NCI-H2029 treated with DMSO at 0.1 percent for 48 hours (cell line): ENCODE measurements around the gene PTPN13.
A peak's percentile ranks its signal among the peaks of the same experiment; 100 is the strongest.

Experiments
- DNase-seq: peaks from one replicate; lab custom pipeline; 2025; lab: John Stamatoyannopoulos, UW

PTPN13 gene

DNA sequence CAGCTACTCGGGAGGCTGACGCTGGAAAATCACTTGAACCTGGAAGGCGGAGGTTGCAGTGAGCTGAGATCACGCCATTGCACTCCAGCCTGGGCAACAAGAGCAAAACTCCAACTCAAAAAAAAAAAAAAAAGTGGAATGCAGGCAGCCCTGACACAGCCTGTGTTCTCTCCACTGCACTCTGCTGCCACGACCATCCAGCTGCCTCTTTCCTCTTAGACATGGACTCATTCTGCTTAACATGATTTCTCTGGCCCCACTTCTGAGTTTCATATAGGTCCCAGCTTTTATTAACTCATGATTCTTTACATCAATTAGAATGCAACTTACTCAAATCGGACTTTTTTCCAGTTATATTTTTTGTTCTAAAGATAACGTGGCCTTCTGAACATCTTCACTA is 225.4 kb downstream of the PTPN13 start:
- no peak for DNase-seq

DNA sequence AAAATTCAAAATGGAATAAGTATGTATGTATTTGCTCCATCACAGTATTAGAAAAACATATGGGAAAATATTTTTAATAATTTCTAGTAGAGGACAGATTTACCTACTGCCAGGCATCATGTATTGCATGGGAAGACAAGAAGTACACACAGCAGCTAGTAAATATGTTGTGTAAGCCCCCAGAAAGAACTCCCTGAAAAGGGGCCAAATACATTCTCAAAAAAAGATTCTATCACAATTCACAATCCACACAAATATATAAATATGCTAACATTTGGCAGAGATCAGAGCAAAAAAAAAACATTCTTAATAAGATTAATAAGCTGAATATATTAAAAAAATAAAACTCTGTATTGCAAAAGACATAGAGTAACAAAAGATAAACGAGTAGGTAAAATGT is 227.0 kb downstream of the PTPN13 start:
- DNase-seq: no peak

DNA sequence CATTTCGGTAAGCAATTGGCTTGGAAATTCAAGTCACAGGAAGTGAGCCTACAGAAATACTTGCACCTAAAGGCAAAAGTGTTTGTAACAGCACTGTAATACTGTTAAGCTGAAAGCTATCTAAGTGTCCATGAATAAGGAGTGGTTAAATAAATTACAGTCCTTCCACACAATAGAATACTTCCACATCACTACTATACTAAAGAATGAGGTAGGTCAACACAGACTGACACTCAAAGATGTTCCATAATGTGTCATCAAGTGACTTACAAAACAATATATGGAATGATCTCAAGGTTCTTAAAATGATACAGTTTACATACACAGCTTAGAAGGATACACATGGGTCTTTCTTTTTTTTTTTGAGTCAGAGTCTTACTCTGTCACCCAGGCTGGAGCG is 228.0 kb downstream of the PTPN13 start:
- DNase-seq: no peak

DNA sequence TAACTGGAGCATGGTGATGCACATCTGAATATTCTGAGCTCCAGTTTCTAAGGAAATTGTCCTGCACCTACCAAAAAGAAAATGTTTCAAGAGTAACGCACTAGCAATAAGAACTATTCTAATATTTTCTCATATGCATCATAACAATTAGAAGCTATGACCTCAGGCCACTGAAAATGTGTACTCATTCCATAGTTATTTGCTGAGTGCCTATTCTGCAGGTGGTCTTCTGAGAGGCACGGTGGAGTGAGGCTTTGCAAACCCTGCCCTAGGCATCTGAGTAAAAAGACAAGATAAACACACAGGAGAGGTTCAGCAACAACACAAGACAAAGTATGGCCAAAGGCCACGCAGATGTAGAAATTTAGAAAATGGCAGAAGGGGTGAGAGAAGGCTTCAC is 231.4 kb downstream of the PTPN13 start:
- DNase-seq: no peak

DNA sequence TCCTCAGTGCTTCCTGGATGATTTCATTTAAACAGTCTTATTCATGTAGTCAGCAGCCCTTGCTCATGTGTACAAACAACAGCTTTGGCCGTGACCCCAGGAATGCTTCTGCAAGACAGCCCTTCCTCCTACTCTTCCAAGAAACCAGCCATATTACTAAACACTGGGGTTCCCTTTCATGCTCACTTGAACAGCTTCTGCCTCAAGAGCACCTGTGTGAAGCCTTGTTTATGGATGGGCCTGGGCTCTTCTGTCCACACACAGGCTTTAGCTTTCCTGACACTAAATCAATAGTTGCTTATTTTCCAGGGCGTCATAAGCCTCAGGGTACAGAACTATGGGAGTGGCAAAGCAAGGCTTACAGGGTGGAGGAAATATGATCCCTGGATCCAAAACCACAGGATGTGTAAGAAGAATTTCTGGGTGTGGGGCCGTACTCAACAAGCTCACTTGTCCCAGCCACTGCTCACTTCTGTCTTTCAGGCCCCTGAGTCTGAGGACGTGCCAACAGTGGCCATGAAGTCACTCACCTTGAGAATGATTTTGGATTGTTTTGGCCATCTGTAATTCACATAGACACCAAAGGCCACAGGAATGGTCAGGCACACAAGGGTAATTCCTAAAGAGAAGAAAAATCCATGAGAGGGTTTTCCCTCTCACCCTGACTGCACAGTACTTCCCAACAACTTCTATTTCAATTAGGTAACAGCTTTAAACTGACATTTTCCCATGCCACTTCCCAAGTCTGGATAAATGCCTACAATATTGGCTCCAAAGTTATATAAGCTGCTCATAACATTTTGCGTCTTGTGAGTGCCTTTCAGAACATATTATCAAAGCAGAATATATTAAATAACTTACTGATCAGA is 237.4 kb downstream of the PTPN13 start:
- peak; percentile 71 for DNase-seq

DNA sequence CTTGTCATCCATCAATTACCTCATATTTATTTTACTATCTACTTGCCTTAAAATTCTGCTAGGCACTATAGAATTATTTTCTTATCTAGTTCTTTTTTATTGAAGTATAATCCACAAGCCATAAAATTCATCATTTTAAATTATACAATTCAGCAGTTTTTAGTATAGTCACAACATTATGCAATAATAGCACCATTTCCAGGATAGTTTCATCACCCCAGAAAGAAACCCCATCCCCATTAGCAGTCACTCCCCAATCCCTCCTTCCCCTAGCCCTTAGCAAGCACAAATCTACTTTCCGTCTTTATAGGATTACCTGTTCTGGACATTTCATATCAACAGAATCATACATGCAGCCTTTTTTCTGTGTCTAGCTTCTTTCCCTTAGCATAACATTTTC is 239.5 kb downstream of the PTPN13 start:
- DNase-seq: no peak

DNA sequence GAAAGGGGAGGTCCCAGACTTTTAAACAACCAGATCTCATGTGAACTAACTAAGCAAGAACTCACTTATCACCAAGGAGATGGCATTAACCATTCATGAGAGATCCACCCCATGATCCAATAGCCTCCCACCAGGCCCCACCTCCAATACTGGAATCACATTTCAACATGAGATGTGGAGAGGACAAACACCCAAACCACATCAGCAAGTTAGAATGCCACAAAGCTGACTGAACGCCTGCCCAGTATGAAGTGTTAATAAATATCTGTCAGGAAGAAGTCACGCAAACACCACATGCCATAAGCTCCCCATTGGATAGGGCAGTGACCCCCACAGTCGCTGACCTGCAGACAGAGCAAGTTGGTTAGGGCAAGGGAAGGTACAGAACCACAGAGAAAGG is 240.8 kb downstream of the PTPN13 start:
- DNase-seq: peak; percentile 38

DNA sequence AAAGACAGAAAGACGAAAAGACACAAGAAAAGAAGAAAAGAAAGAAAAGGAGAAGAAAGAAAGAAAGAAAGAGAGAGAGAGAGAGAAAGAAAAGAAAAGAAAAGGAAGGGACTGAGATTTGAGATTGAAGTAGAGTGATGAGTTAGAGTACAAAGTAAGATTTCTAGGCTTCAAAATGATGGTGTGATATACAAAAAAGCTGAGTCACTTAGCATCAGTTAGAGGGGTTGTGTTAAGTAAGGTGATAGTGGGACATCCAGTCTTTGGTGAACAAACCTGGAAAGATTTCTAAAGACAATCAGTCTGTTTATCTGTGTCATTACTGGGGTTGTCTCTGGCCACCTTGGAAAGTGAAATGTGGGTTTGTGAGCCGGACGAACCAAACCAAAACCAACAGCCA is 241.6 kb downstream of the PTPN13 start:
- no peak for DNase-seq

DNA sequence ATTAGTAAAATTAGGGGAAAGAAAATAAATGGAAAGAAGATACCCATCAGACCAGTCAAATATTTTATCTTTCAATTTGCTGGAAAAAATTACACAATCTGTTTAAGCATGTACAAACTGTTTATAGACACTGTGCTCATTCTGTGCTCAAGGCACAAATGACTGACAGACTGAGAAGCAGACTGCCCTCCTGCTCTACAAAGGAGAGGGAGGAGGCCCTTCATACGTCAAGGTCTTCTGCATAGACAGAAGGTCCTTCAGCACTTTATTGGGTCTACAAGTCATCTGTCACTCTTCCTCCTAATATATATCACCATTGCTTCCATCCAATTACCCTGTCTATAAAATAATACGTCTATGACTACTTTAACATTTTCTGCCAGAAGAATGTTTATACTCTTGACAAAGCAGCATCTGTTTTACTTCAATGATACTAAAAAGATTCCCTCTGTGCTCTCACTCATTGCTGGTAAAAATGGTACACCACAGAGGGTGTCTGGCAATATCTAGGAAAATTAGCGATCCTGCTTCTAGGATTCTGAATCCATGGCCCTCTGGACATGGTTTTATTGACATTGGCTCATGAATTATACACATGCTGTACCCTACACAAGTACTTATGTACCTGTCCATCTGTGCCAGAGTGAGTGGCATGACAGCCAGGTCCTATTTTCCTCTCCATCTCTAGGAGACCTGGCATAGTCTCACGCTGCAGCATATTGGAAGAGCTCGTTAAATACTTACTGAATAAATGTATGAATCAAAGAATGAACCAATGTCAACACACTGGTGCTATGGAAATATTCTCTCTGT is 243.8 kb downstream of the PTPN13 start:
- DNase-seq: peak; percentile 70

DNA sequence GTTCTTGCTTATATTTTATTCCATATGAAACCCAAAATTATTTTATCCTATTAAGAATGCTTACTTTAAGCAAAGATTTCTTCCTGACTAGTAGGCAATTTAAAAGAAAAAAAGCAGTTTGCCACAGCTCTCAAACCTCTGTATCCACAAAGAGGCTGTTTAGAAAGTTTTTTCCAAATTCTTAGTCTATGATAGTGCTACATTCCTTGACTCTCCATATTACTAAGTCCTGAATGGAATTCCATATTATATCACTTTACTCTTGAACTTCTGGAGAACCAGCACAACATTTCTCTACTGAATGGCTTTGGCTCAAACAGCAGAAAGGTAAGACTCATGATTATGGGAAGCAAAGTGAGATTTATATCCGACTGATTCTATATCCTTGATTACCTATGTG is 246.7 kb downstream of the PTPN13 start:
- no peak for DNase-seq

DNA sequence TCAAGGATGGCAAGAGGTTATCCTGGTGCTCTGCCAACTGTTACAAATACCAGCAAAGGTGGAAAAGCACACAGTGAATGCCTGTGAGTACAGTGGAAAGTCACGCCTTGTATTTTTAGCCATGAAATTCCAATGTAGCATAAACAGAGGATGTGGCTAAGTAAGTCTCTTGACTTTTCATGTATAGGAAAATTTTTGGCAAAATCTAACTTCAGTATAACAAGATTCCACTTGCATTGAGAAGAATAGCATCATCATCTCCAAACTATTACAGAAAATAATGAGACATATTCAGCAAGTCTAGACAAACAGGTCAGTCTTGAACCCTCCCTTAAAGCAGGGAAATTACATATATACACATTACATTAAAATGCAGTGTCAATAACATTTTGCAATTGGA is 247.2 kb downstream of the PTPN13 start:
- no peak for DNase-seq

DNA sequence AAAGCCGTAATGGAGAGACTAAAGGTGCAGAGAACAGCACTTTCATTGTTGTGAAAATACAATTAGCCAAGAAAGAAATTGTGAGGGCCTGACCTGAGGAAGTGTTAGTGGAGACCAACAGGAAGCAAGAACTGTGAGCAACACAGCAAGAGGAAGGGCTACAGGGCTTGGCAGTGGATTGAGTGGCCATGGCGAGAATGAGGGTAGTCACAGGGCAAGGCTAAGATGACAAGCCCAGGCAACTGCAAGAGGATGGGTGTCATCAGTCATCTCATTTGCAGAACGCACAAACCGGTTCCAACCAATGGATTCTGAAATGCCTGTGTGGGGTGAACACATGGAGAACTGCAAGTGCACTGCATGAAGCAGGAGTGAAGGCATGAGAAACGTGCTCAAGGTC is 251.5 kb downstream of the PTPN13 start:
- no peak for DNase-seq

DNA sequence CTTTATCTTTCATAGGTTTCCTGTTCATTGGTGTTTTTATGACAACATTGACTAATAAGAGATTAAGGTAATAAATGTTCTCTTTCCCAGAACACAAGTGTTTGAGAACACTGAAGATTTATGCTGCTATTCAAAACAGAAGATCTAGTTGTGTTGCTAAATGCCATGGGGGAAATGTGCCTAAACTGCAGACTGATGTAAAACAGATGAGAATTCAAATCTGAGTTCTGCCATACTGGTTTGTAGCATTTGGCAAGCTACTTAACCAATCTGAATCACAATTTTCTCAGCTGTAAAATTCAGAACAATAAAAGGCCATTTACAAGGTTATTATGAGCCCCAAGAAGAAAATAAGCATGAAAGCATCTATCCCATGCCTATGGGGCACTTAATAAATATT is 252.8 kb downstream of the PTPN13 start:
- DNase-seq: no peak

DNA sequence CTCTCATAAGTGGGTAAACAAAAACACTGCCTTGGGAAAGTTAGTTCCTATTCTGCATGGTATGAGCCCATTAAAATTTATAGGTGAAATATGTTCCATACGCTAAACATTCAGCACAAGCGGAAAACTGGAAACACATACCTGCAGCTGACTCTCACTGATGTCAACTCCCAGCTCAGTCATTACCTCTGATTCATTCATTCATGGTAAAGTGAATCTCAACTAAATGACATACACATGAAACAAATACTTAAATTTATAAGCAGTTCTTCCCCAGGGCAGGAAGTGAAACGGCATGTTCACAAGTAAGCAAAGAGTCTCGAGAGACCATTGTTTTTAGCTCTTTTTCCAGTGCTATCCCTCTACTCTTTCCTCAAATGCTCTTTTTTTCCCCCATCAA is 253.5 kb downstream of the PTPN13 start:
- DNase-seq: no peak

DNA sequence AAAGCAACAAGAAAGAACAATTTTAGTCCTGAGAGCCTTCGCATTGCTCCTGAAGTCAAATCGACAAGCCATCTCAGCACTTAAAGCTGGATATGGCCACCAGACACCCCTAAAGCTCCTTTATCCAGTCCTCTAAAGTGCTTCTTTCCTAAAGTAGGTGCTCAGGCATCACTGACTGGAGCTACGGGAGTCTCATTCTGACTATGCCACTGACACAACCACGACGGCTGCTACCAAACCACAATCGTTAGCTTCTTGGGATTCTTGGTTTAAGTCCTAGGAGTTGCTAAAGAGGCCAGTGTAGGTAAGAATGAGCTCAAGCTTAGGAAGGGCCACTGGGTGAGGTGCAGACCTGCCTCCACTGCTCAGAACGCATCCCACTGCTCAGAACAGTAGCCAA is 254.0 kb downstream of the PTPN13 start:
- no peak for DNase-seq

DNA sequence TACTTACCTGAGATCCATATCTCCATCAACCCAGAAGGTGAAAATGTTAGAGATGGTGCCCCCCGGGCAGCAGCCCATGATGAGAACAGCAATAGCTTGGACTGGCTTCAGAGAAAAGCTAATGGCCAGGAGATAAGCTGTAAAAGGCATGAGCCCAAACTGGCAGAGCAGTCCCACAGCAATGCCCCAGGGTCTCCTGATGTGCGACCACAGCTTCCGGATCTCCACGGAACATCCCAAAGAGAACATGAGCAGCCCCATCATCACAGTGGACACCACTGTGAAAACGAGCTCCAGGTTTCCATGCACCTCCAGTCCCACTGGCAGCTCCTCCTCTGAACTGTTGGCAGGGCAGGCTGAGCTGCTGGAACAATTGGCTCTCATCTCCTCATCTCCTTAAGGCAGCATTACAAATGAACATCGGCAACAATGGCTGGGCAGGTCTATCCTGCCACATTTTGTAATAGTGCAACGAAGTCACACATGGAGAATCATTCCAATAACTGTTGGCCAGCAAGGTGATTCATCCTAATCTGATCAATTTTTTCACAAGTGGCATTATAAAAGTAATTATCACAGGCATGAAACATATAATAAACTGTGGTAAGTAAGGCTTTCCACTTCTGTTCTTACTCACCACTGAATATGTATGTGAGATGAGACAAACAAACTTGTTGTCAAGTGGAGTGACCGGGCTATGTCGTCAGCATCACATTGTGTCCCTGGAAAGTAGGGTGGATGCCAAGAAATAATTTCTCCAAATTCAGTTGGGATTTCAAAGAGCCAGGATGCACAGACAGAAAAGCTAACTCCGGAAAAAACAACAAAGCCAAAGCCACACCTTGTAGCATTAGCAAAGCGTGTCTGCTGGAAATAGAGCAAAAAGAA is 254.9 kb downstream of the PTPN13 start, which contains the start of gene SLC10A6:
Gene SLC10A6 (minus strand): TSS at position 653 of the 888 bp plus-strand sequence. CDS start 269 bp downstream, at position 384.
- DNase-seq: no peak

DNA sequence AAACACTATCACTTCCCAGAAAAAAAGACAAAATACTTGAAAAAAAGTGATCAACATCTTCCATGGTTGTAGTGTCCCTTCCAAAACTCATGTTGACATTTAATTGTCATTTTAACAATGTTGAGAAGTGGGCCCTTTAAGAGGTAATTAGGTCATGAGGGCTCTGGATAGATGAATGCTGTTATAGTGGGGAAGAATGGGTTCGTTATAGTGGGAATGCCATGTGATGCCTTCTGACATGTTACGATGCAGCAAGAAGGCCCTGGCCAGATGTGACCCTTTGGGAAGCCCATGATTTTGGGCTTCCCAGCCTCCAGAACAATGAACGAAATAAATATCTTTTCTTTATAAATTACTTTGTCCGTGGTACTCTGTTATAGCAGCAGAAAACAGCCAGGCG is 259.1 kb downstream of the PTPN13 start:
- no peak for DNase-seq

DNA sequence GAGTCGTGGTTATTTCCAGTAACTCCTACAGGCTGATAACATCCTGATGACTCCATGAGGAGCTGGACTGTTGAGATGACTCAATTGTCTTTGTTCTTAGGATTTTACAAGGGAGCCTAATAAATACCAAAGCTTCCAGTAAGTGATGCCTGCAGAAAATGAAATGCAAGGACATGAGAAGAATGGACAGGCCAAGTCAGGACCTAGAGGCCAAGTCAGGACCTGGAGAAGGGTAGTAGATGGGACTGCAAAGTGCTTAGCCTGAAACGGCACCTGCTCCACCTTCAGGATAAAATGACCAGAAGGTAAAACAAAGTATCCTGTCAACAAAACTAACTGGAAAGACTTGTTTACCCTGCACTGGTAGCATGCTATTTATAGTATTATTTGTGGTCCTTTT is 261.5 kb downstream of the PTPN13 start:
- no peak for DNase-seq

DNA sequence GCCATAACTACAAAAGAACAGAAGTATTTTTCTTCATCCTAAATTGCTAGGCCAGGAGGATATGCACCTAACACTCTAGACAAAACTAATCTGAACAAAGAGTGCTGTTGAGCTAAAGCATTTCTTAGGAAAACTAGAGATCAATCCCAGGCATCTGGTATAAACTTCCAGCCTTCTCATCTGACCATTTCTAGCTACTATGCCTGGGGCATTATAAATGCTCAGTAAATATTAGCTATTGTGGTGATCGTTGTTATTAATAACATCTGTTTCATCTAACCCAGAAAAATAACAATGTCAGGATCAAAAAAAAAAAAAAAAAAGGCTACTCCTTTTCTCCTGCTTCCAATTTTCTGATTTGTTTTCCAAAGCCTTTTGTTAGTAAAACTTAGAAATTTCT is 262.8 kb downstream of the PTPN13 start:
- DNase-seq: no peak

DNA sequence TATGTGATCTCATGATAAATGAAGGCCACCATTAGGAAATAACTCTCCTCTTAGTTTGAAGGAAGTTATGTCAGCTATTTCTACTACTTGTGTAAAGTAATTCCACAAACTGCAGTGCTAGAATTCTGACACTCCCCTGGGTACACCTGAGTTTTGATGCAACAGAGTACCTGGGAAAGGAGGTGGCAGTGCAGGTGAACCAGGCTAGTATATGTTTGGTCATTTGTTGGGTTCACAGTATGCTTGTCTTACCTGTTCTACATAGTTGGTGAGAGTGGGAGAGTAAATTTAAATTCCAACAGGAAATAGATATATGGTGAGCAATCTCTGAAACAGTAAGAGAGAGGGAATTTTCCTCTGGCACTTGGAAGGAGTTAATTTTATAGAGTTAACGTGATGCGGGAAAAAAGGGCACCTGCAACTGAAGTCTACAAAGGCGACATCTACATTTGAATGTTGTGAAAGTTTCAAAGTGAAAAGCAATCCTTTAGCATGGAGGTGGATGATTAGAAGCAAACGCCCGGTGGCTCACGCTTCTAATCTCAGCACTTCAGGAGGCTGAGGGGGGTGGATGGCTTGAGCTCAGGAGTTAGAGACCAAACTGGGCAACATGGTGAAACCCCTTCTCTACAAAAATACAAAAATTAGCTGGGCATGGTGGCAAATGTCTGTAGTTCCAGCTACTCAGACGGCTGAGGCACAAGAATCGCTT is 263.4 kb downstream of the PTPN13 start:
- DNase-seq: no peak
